ENCODE results near the gene ELAVL2. TPM values are rescaled to one million over a fixed set of nuclear protein-coding genes. Genes with fewer than 3 reads are reported as not detected.

Gene ELAVL2
- total and polyA plus RNA-seq, 2 donors (not counting 3 experiments of a cell fraction or from before 2014, with no cell fraction given): 0.06 to 0.20 TPM

DNA sequence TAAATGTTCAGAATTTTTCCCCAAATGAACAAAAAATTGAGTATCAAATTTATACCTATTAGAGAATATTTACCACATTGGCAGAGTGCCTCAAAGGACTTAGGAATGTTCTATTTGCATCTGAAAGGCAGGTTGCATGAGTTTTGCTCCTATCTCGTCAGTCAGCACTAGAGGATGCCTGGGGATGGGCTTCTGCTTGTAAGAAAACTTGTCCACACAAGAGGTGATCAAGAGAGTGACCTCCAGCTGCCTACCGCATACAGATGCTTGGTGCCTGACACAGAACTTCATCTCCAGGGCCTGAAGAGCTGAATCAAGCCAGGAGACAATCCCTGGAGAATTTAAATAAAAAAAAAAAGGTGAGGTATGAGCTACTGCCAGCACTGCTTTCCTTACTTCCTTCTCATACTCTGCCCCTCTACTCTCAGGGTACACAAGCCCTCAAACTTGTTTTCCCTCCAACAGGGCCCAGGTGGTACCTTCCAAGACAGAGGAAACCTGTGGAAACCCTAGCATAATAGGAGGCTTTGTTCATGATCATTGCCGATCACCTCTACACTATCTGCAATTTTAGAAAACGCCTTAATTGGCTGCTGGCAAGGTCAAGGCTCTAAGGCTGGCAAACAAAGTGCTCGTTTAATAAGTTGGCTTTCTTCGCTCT is 166.6 kb downstream of the ELAVL2 start:
- Histone ChIP-seq H3K27ac (ENCODE audit: insufficient read depth, low read depth, low read length) (no peak overlapping the region), H3K27me3 (ENCODE audit: control insufficient read depth in 2 of 2, insufficient read depth in 2 of 2, low read length in 2 of 2) (no peaks in the 10 kb centered on the region), H3K4me3 (replicated peaks in 1 of 3; ENCODE audit: insufficient read depth in 1 of 3, low read depth in 1 of 3, low read length in 3 of 3) (no peak overlapping the region), H3K79me2 (ENCODE audit: control insufficient read depth, insufficient read depth, low read length) (no peaks in the 10 kb centered on the region), H3K9me3 (replicated peaks; ENCODE audit: control insufficient read depth, insufficient read depth, low read length) (no peaks in the 10 kb centered on the region), H3K9ac (replicated peaks; ENCODE audit: extremely low read depth, insufficient read depth, low read length) (no peak overlapping the region), H2AFZ (ENCODE audit: low read depth, low read length) (no peak overlapping the region), H3K36me3 (ENCODE audit: control insufficient read depth in 2 of 2, extremely low read depth in 1 of 2, insufficient read depth in 2 of 2, low read length in 2 of 2) (no peaks in the 10 kb centered on the region), H3K4me2 (ENCODE audit: insufficient read depth, low read length) (no peak overlapping the region), H4K20me1 (replicated peaks; ENCODE audit: control insufficient read depth, extremely low read depth, insufficient read depth, low read length) (no peaks in the 10 kb centered on the region), H3K4me1 (ENCODE audit: control insufficient read depth, extremely low read depth, insufficient read depth, low read length) (no peaks in the 10 kb centered on the region), H3K9me1 (replicated peaks; ENCODE audit: control insufficient read depth, extremely low read depth, insufficient read depth, low read length) (no peaks in the 10 kb centered on the region)
- dilution Hi-C loops (cut with MboI; ENCODE audit: extremely low pct_ligation_motif_present, low sequenced_read_pairs): no loop called here
- intact Hi-C loops (cut with micrococcal nuclease): no loop called here
- POLR2A ChIA-PET: no interaction called here
- FAIRE-seq (no peak), DNase-seq (ENCODE audit: low read depth, low spot score) (no peak)
- TF ChIP-seq JUN (IDR thresholded peaks at IDR 0.05; ENCODE audit: borderline replicate concordance, insufficient read depth, insufficient read length, low read depth) (no peak), POLR2AphosphoS5 (IDR thresholded peaks at IDR 0.05; ENCODE audit: insufficient read depth, low read depth, low read length) (no peak), EZH2 (IDR thresholded peaks at IDR 0.05; ENCODE audit: borderline replicate concordance, low read depth, low read length, severe bottlenecking) (no peak), GATA2 (IDR thresholded peaks at IDR 0.05; ENCODE audit: insufficient read depth, insufficient read length, low read depth, low read length) (no peak), POLR2A (IDR thresholded peaks at IDR 0.05; ENCODE audit: low read depth, low read length) (no peak), MYC (IDR thresholded peaks at IDR 0.05; ENCODE audit: low read depth, low read length) (no peak), FOS (IDR thresholded peaks at IDR 0.05; ENCODE audit: borderline replicate concordance, insufficient read depth, low read length) (no peak)
- TF ChIP-seq, protein P1, sequence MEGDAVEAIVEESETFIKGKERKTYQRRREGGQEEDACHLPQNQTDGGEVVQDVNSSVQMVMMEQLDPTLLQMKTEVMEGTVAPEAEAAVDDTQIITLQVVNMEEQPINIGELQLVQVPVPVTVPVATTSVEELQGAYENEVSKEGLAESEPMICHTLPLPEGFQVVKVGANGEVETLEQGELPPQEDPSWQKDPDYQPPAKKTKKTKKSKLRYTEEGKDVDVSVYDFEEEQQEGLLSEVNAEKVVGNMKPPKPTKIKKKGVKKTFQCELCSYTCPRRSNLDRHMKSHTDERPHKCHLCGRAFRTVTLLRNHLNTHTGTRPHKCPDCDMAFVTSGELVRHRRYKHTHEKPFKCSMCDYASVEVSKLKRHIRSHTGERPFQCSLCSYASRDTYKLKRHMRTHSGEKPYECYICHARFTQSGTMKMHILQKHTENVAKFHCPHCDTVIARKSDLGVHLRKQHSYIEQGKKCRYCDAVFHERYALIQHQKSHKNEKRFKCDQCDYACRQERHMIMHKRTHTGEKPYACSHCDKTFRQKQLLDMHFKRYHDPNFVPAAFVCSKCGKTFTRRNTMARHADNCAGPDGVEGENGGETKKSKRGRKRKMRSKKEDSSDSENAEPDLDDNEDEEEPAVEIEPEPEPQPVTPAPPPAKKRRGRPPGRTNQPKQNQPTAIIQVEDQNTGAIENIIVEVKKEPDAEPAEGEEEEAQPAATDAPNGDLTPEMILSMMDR (IDR thresholded peaks at IDR 0.05; ENCODE audit: extremely low read depth in 1 of 2, insufficient read depth in 1 of 2, low read depth in 1 of 2, low read length in 2 of 2): no peak
- TF ChIP-seq, protein P2, sequence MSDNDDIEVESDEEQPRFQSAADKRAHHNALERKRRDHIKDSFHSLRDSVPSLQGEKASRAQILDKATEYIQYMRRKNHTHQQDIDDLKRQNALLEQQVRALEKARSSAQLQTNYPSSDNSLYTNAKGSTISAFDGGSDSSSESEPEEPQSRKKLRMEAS (IDR thresholded peaks at IDR 0.05; ENCODE audit: insufficient read depth, insufficient read length): no peak
- CTCF ChIA-PET: no interaction called here
- no TSS peak for BruUV-seq (replicated peaks)

Data from endothelial cell of umbilical vein (primary cell).